ENCODE results near the gene KRTAP10-5.
"Not testable (repeated sequence)": the region's sequence is repeated elsewhere in the genome, so short reads cannot be mapped to it uniquely, and the experiment has no call there.

KRTAP10-5 gene

GRCh38 chr21:44590897-44591800 is 10.7 kb upstream of the KRTAP10-5 start:
- not testable (repeated sequence) for DNase-seq (ENCODE audit: low read depth, low spot score)

GRCh38 chr21:44590311-44590721 is 9.9 kb upstream of the KRTAP10-5 start:
- no peak for DNase-seq (ENCODE audit: low read depth, low spot score)

- no peak for DNase-seq (ENCODE audit: low read depth, low spot score)
Observed at GRCh38 chr21:44589586-44590305, 9.3 kb upstream of the KRTAP10-5 start.

GRCh38 chr21:44589094-44589493 is 8.7 kb upstream of the KRTAP10-5 start:
- no peak for DNase-seq (ENCODE audit: low read depth, low spot score)

GRCh38 chr21:44585892-44586291 is 5.5 kb upstream of the KRTAP10-5 start:
- DNase-seq (ENCODE audit: low read depth, low spot score) = no peak

- no peak for DNase-seq (ENCODE audit: low read depth, low spot score)
Observed at GRCh38 chr21:44583800-44584147, 3.4 kb upstream of the KRTAP10-5 start.

- DNase-seq (ENCODE audit: low read depth, low spot score) = peak; percentile 63
Observed at GRCh38 chr21:44583089-44583799, 2.8 kb upstream of the KRTAP10-5 start.

GRCh38 chr21:44582055-44582454 is 1.7 kb upstream of the KRTAP10-5 start:
- DNase-seq (ENCODE audit: low read depth, low spot score) = no peak

- no peak for DNase-seq (ENCODE audit: low read depth, low spot score)
Observed at GRCh38 chr21:44581158-44581557, 754 bp upstream of the KRTAP10-5 start.

- DNase-seq (ENCODE audit: low read depth, low spot score) = no peak
Observed at GRCh38 chr21:44579833-44580144, 615 bp downstream of the KRTAP10-5 start.

- DNase-seq (ENCODE audit: low read depth, low spot score) = no peak
Observed at GRCh38 chr21:44579056-44579832, 1.2 kb downstream of the KRTAP10-5 start.

- no peak for DNase-seq (ENCODE audit: low read depth, low spot score)
Observed at GRCh38 chr21:44578371-44579055, 1.9 kb downstream of the KRTAP10-5 start.

GRCh38 chr21:44576025-44576420 is 4.4 kb downstream of the KRTAP10-5 start:
- DNase-seq (ENCODE audit: low read depth, low spot score) = no peak

GRCh38 chr21:44575307-44576024 is 4.9 kb downstream of the KRTAP10-5 start:
- DNase-seq (ENCODE audit: low read depth, low spot score) = no peak

- peak; percentile 33 for DNase-seq (ENCODE audit: low read depth, low spot score)
Observed at GRCh38 chr21:44574457-44575306, 5.7 kb downstream of the KRTAP10-5 start.

- DNase-seq (ENCODE audit: low read depth, low spot score) = not testable (repeated sequence)
Observed at GRCh38 chr21:44573630-44574456, 6.6 kb downstream of the KRTAP10-5 start, which contains the start of gene KRTAP10-4. TSS of gene KRTAP10-4 (plus strand) at chr21:44573729. CDS start at chr21:44573759, 30 bp downstream.

GRCh38 chr21:44572959-44573583 is 7.3 kb downstream of the KRTAP10-5 start:
- DNase-seq (ENCODE audit: low read depth, low spot score) = no peak

Measured in ELF-1 (cell line).